HepG2 (cell line): ENCODE measurements around the gene CCDC33. TPM values are rescaled to one million over a fixed set of nuclear protein-coding genes. Genes with fewer than 3 reads are reported as not detected.

ENCODE experiments used
- ETV5 ChIP-seq: IDR thresholded peaks from 2 replicates; pipeline ENCODE4 v1.6.1; 2018; ENCODE audit warnings: missing biosample characterization, missing genetic modification reagents, inconsistent platforms, borderline replicate concordance
- RFXANK ChIP-seq: IDR thresholded peaks from 2 replicates; pipeline ENCODE4 v1.6.1; 2016
- ZBTB40 ChIP-seq, 2 experiments: fragments of 450-650 bp in 1 of 2; sonication (generic) in 1 of 2; formaldehyde crosslinking in 1 of 2; IDR thresholded peaks; 2 replicates each; pipeline versions ENCODE4 v1.6.1 to v1.8.0; 2016 to 2022; ENCODE audit warnings: antibody characterized with exemption in 1 of 2, mild to moderate bottlenecking in 1 of 2, missing genetic modification reagents in 1 of 2
- ZNF318 ChIP-seq: sonication (generic); formaldehyde crosslinking; IDR thresholded peaks from 2 replicates; pipeline ENCODE4 v1.4.0; 2020; ENCODE audit warnings: mild to moderate bottlenecking, missing genetic modification reagents
- ZNF33A ChIP-seq: sonication (generic); formaldehyde crosslinking; IDR thresholded peaks from 2 replicates; pipeline ENCODE4 v1.5.1; 2020; ENCODE audit warnings: missing genetic modification reagents, mild to moderate bottlenecking, moderate library complexity, borderline replicate concordance
- ZNF878 ChIP-seq: sonication (generic); formaldehyde crosslinking; IDR thresholded peaks from 2 replicates; pipeline ENCODE4 v1.8.1; 2023; ENCODE audit warnings: mild to moderate bottlenecking, missing genetic modification reagents, moderate library complexity
- polyA plus RNA-seq, 8 experiments: library from polyadenylated mRNA; depleted of rRNA in 3 of 8; stranded (reverse) in 7 of 8; unstranded in 1 of 8; fragments of >200 nt; fragmentation: Illumina TruSeq in 4 of 8; extraction: Trizol in 4 of 8; gene quantifications; 2 replicates each; pipeline versions ENCODE4 v1.2.1 to v1.2.3, GENCODE V29; 2011 to 2016; ENCODE audit warnings: low read depth in 4 of 8, missing spikeins in 1 of 8, mixed read lengths in 1 of 8; ENCODE audit not compliant: insufficient read depth in 1 of 8
- total RNA-seq, 5 experiments: library from RNA; depleted of rRNA; stranded (reverse); fragments of >200 nt; fragmentation: Illumina TruSeq; extraction: Trizol; gene quantifications; 2 replicates each; pipeline ENCODE4 v1.2.3, GENCODE V29; 2016; ENCODE audit warnings: low read depth in 1 of 5
- TF ChIP-seq, protein P1 (sequence below): sonication (generic); formaldehyde crosslinking; IDR thresholded peaks from 2 replicates; pipeline ENCODE4 v1.5.1; 2020; ENCODE audit warnings: missing genetic modification reagents, mild to moderate bottlenecking, borderline replicate concordance

Gene CCDC33
- total and polyA plus RNA-seq, 2 of the 13 experiments (the other 11 are each of a cell fraction or from before 2014, with no cell fraction given), result 0.30 TPM; not detected in 1

DNA sequence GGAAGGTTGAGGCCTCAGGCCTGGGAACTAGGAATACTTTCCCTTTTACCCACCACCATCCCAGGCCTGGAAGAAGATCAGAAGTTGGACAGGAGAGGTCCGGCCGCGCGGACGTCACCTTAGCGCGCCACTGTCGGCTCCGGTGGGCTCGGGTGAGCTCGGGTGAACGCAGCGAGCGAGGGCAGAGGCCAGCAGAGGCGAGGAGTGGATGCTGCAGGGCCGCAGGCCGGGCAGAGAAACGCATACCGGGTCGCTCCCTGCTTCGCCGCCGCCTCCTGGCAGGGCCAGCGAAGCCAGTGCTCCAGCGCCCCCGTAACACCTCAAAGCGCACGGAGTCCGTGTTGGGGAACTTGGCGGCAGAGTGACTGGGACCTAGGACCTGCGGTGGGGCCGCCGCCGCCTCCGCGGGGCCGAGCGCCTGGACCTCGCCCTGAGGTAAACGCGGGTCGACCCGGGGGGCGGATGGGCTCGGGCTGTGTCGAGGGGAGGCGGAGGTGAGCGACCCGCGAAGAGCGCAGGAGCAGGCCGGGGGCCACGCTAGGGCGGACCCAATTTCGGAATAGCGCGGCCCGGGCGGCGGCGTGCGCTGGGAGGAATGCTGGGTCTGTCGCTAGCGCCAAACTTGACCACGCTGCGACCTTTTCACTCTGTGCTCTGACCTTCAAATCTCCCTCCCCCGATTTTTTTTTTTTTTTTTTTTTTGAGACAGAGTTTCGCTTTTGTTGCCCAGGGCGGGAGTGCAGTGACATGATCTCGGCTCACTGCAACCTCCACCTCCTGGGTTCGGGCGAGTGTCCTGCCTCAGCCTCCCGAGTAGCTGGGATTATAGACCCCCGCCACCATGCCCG, 129.7 kb downstream of the CCDC33 start (continued):
- 0 out of 2 replicates have a peak, but pooled peaks have one; percentile 26 for TF ChIP-seq ZNF318 (CRISPR knock-in tag)
- TF ChIP-seq ZNF878 (CRISPR knock-in tag), result no peak
- TF ChIP-seq ZNF33A (CRISPR knock-in tag), result no peak
- no peak for TF ChIP-seq ETV5 (CRISPR knock-in tag)
- TF ChIP-seq RFXANK (CRISPR knock-in tag), result no peak
- TF ChIP-seq, protein P1, sequence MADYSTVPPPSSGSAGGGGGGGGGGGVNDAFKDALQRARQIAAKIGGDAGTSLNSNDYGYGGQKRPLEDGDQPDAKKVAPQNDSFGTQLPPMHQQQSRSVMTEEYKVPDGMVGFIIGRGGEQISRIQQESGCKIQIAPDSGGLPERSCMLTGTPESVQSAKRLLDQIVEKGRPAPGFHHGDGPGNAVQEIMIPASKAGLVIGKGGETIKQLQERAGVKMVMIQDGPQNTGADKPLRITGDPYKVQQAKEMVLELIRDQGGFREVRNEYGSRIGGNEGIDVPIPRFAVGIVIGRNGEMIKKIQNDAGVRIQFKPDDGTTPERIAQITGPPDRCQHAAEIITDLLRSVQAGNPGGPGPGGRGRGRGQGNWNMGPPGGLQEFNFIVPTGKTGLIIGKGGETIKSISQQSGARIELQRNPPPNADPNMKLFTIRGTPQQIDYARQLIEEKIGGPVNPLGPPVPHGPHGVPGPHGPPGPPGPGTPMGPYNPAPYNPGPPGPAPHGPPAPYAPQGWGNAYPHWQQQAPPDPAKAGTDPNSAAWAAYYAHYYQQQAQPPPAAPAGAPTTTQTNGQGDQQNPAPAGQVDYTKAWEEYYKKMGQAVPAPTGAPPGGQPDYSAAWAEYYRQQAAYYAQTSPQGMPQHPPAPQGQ, result no peak
- TF ChIP-seq ZBTB40 (IDR thresholded peaks at IDR 0.05), result no peak
- no peak for TF ChIP-seq ZBTB40 (CRISPR knock-in tag; IDR thresholded peaks at IDR 0.05)
